GM12892 (cell line): Measurements from ENCODE around the gene OSTN.
"Not testable (repeated sequence)": the region's sequence is repeated elsewhere in the genome, so short reads cannot be mapped to it uniquely, and the experiment has no call there.

Source experiments
- POLR2A ChIP-seq: IDR thresholded peaks from 2 replicates; pipeline ENCODE4 v1.6.1; 2011; ENCODE audit warnings: low read depth, low read length, control low read depth
- POLR2AphosphoS5 ChIP-seq: IDR thresholded peaks from 2 replicates; pipeline ENCODE4 v1.6.1; 2011; ENCODE audit warnings: low read depth, low read length, control low read depth

- TF ChIP-seq POLR2A, POLR2AphosphoS5: not testable (repeated sequence)
Observed at GRCh38 chr3:191192270-191192669, 6.8 kb upstream of the OSTN start.
